ENCODE results near the gene RFX2. TPM values are rescaled to one million over a fixed set of nuclear protein-coding genes. Genes with fewer than 3 reads are reported as not detected.

RFX2 gene
- total and polyA plus RNA-seq, 2 donors from 2014 or later, result 4.6 to 12.6 TPM

- Histone ChIP-seq H3K4me1 (ENCODE audit: control insufficient read depth in 2 of 3, insufficient read depth in 2 of 3, low read depth in 1 of 3, low read length in 3 of 3) (peaks cover 2 to 40% (median 34%) of the 10 kb centered on the region in 3 donors), H3K36me3 (ENCODE audit: control insufficient read depth in 2 of 3, insufficient read depth in 3 of 3, low read length in 3 of 3) (peaks cover 0 to 6% (median 2%) of the 10 kb centered on the region in 3 donors), H3K4me3 (ENCODE audit: low read length in 3 of 3) (no peak overlapping the region), H3K27ac (ENCODE audit: low read depth in 2 of 2, low read length in 2 of 2) (no peak overlapping the region), H3K27me3 (ENCODE audit: control insufficient read depth, insufficient read depth, low read length) (no peaks in the 10 kb centered on the region), H3K9me3 (ENCODE audit: control insufficient read depth in 2 of 3, insufficient read depth in 1 of 3, low read length in 3 of 3) (no peaks in the 10 kb centered on the region), H3K9ac (ENCODE audit: low read length in 3 of 3) (no peak overlapping the region)
- intact Hi-C loops (cut with DNase I), result no loop called here
- no peak for FAIRE-seq
- DNase-seq, result no peak
- TF ChIP-seq CTCF (IDR thresholded peaks at IDR 0.05; ENCODE audit: borderline replicate concordance, extremely low read depth, insufficient read depth), result no peak
Measured at GRCh38 chr19:5971714-5972354, 138.5 kb downstream of the RFX2 start.

GRCh38 chr19:5969476-5969875 lies 140.8 kb downstream of the RFX2 start:
- TF ChIP-seq CTCF (IDR thresholded peaks at IDR 0.05; ENCODE audit: borderline replicate concordance, extremely low read depth, insufficient read depth), result no peak
- no peaks in the 10 kb centered on the region for H3K36me3 ChIP-seq (ENCODE audit: control insufficient read depth in 2 of 3, insufficient read depth in 3 of 3, low read length in 3 of 3)
- H3K27me3 ChIP-seq (ENCODE audit: control insufficient read depth, insufficient read depth, low read length), result no peaks in the 10 kb centered on the region
- peaks cover 2 to 36% (median 27%) of the 10 kb centered on the region in 3 donors for H3K4me1 ChIP-seq (ENCODE audit: control insufficient read depth in 2 of 3, insufficient read depth in 2 of 3, low read depth in 1 of 3, low read length in 3 of 3)
- H3K9me3 ChIP-seq (ENCODE audit: control insufficient read depth in 2 of 3, insufficient read depth in 1 of 3, low read length in 3 of 3), result no peaks in the 10 kb centered on the region
- DNase-seq (peak in 2 of 5 donors; percentile 28 to 36), FAIRE-seq (no peak)
- no peak overlapping the region for H3K4me3 ChIP-seq (ENCODE audit: low read length in 3 of 3)
- peak overlapping the region; percentile 13 to 91 for H3K27ac ChIP-seq (ENCODE audit: low read depth in 2 of 2, low read length in 2 of 2)
- H3K9ac ChIP-seq (ENCODE audit: low read length in 3 of 3), result no peak overlapping the region
- intact Hi-C loops (cut with DNase I), result no loop called here

- peaks cover 2 to 39% (median 27%) of the 10 kb centered on the region in 3 donors for H3K4me1 ChIP-seq (ENCODE audit: control insufficient read depth in 2 of 3, insufficient read depth in 2 of 3, low read depth in 1 of 3, low read length in 3 of 3)
- peak in 1 of 5 donors; percentile 68 for DNase-seq
- intact Hi-C loops (cut with DNase I), result no loop called here
Measured at GRCh38 chr19:5968431-5969373, 141.6 kb downstream of the RFX2 start.

More at GRCh38 chr19:5968431-5969373, 141.6 kb downstream of the RFX2 start:
- Histone ChIP-seq H3K9ac (ENCODE audit: low read length in 3 of 3) (peak overlapping the region in 2 of 3 donors; percentile 14 to 72), H3K4me3 (ENCODE audit: low read length in 3 of 3) (peak overlapping the region in 1 of 3 donors; percentile 27), H3K27ac (ENCODE audit: low read depth in 2 of 2, low read length in 2 of 2) (peak overlapping the region; percentile 85 to 91), H3K9me3 (ENCODE audit: control insufficient read depth in 2 of 3, insufficient read depth in 1 of 3, low read length in 3 of 3) (no peaks in the 10 kb centered on the region), H3K27me3 (ENCODE audit: control insufficient read depth, insufficient read depth, low read length) (no peaks in the 10 kb centered on the region), H3K36me3 (ENCODE audit: control insufficient read depth in 2 of 3, insufficient read depth in 3 of 3, low read length in 3 of 3) (no peaks in the 10 kb centered on the region)
- no peak for FAIRE-seq
- TF ChIP-seq CTCF (IDR thresholded peaks at IDR 0.05; ENCODE audit: borderline replicate concordance, extremely low read depth, insufficient read depth), result no peak

All from kidney (tissue), 14 donors.